Natural killer cell (primary cell): ENCODE results near the gene PAK5. TPM values are rescaled to one million over a fixed set of nuclear protein-coding genes. Genes with fewer than 3 reads are reported as not detected.

Source experiments
- ATAC-seq, 3 donors: fragments of 150-1000 bp in 2 of 3; fragments of 200-7000 bp in 1 of 3; cut with Tn5 transposase; 1 replicate in 1 of 3; 2 replicates in 2 of 3; pipeline ENCODE4 v1.10.0; 2021; ENCODE audit warnings: mild to moderate bottlenecking in 2 of 3, moderate library complexity in 2 of 3
- DNase-seq, 2 donors: peaks; one replicate each; pipeline versions ENCODE4 v3.0.0 to v3.0.0-alpha.2; 2013 to 2021; ENCODE audit warnings: mixed read lengths in 1 of 2
- H3K27ac ChIP-seq: one replicate; pipeline ENCODE4 v1.5.1; 2013; ENCODE audit warnings: mild to moderate bottlenecking, low read length
- H3K27me3 ChIP-seq: one replicate; pipeline ENCODE4 v1.6.1; 2013; ENCODE audit warnings: low read length; ENCODE audit not compliant: control insufficient read depth, insufficient read depth
- H3K36me3 ChIP-seq: one replicate; pipeline ENCODE4 v1.6.1; 2013; ENCODE audit warnings: low read length; ENCODE audit not compliant: control insufficient read depth, insufficient read depth
- H3K4me1 ChIP-seq: one replicate; pipeline ENCODE4 v1.6.1; 2013; ENCODE audit warnings: low read length; ENCODE audit not compliant: control insufficient read depth, insufficient read depth
- H3K4me3 ChIP-seq: one replicate; pipeline ENCODE4 v1.5.1; 2013; ENCODE audit warnings: low read length
- H3K9me3 ChIP-seq: one replicate; pipeline ENCODE4 v1.6.1; 2013; ENCODE audit warnings: low read length; ENCODE audit not compliant: control insufficient read depth, insufficient read depth
- H3K27ac Mint-ChIP-seq, 2 donors: one replicate each; pipeline ENCODE4 v1.8.0; 2022; ENCODE audit warnings: mild to moderate bottlenecking in 2 of 2, mixed read lengths in 2 of 2, moderate library complexity in 1 of 2
- H3K27me3 Mint-ChIP-seq, 2 donors: one replicate each; pipeline ENCODE4 v1.8.0; 2022; ENCODE audit warnings: low read depth in 2 of 2, mixed read lengths in 2 of 2
- H3K36me3 Mint-ChIP-seq: one replicate; pipeline ENCODE4 v1.8.0; 2022; ENCODE audit warnings: mixed read lengths
- H3K4me1 Mint-ChIP-seq, 2 donors: one replicate each; pipeline ENCODE4 v1.8.0; 2022; ENCODE audit warnings: mixed read lengths in 2 of 2
- H3K4me3 Mint-ChIP-seq: one replicate; pipeline ENCODE4 v1.8.0; 2022; ENCODE audit warnings: mild to moderate bottlenecking, moderate library complexity, mixed read lengths
- H3K9me3 Mint-ChIP-seq, 2 donors: one replicate each; pipeline ENCODE4 v1.8.0; 2022; ENCODE audit warnings: mixed read lengths in 2 of 2
- WGBS: methylation state at CpG from one replicate; pipeline ENCODE4 v1.1.7; 2013; ENCODE audit warnings: missing lambda C conversion rate; ENCODE audit not compliant: insufficient coverage; 5-methylcytosine and 5-hydroxymethylcytosine counted together
- intact Hi-C: fragments of 100-400 bp; cut with micrococcal nuclease; formaldehyde crosslinking; loops from one replicate; pipeline ENCODE4 v1.14.2; 2022
- total RNA-seq, 4 donors: library from RNA; stranded (reverse); fragments of 120-200 nt in 1 of 4; gene quantifications; one replicate each; pipeline versions ENCODE4 v1.2.3 to v1.2.4, GENCODE V29; 2013 to 2022
- TF ChIP-seq, protein P1 (sequence below): fragments of 200-600 bp; IDR thresholded peaks from one replicate; pipeline ENCODE4 v1.8.0; 2022; ENCODE audit warnings: antibody characterized with exemption

Gene PAK5
- total RNA-seq, 3 donors from 2014 or later (not counting 1 experiment from before 2014, with no cell fraction given), result not detected

GRCh38 chr20:9686455-9686854, 152.4 kb downstream of the PAK5 start:
- Mint-ChIP-seq H3K9me3 (peaks cover 3 to 5% of the 10 kb centered on the region in 2 donors), H3K27me3 (no peaks in the 10 kb centered on the region), H3K4me1 (no peaks in the 10 kb centered on the region), H3K4me3 (no peak overlapping the region), H3K36me3 (no peaks in the 10 kb centered on the region), H3K27ac (no peak overlapping the region)
- Histone ChIP-seq H3K4me3 (no peak overlapping the region), H3K4me1 (no peaks in the 10 kb centered on the region), H3K27me3 (no peaks in the 10 kb centered on the region), H3K36me3 (no peaks in the 10 kb centered on the region), H3K27ac (no peak overlapping the region), H3K9me3 (no peaks in the 10 kb centered on the region)
- DNase-seq (no peak), ATAC-seq (no peak)
- intact Hi-C loops, result no loop called here
- WGBS, result 45% methylated on average over 4 of the region's 4 CpGs
- TF ChIP-seq, protein P1, sequence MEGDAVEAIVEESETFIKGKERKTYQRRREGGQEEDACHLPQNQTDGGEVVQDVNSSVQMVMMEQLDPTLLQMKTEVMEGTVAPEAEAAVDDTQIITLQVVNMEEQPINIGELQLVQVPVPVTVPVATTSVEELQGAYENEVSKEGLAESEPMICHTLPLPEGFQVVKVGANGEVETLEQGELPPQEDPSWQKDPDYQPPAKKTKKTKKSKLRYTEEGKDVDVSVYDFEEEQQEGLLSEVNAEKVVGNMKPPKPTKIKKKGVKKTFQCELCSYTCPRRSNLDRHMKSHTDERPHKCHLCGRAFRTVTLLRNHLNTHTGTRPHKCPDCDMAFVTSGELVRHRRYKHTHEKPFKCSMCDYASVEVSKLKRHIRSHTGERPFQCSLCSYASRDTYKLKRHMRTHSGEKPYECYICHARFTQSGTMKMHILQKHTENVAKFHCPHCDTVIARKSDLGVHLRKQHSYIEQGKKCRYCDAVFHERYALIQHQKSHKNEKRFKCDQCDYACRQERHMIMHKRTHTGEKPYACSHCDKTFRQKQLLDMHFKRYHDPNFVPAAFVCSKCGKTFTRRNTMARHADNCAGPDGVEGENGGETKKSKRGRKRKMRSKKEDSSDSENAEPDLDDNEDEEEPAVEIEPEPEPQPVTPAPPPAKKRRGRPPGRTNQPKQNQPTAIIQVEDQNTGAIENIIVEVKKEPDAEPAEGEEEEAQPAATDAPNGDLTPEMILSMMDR, result no peak

DNA sequence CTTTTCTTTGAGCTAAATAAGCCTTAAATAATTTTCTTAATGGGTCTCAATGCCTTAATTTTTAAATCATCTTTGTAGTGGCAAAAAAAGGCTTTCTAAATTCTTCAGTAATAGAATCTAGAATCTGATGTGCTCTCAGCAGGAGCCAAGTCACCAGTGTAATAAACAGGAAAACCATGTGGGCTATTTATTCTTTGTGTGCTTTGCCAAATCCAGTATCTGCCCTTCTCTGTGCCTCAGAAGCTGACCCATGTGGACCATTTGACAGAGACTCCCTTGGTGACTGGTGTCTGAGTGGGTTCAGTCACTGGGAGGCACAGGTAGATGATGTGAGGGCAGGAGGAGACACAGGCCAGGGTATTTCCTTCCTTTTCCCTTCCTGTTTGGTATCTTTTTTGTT, 152.9 kb downstream of the PAK5 start:
- Histone ChIP-seq H3K4me3 (no peak overlapping the region), H3K36me3 (no peaks in the 10 kb centered on the region), H3K9me3 (no peaks in the 10 kb centered on the region), H3K4me1 (no peaks in the 10 kb centered on the region), H3K27me3 (no peaks in the 10 kb centered on the region), H3K27ac (no peak overlapping the region)
- TF ChIP-seq, protein P1, result no peak
- H3K27ac Mint-ChIP-seq, result no peak overlapping the region
- no peaks in the 10 kb centered on the region for H3K36me3 Mint-ChIP-seq
- peaks cover 2 to 4% of the 10 kb centered on the region in 2 donors for H3K9me3 Mint-ChIP-seq
- no peak overlapping the region for H3K4me3 Mint-ChIP-seq
- intact Hi-C loops, result no loop called here
- DNase-seq (no peak), ATAC-seq (no peak)
- H3K27me3 Mint-ChIP-seq, result no peaks in the 10 kb centered on the region
- H3K4me1 Mint-ChIP-seq, result no peaks in the 10 kb centered on the region

GRCh38 chr20:9685011-9685410, 153.9 kb downstream of the PAK5 start:
- Mint-ChIP-seq H3K9me3 (peaks cover 2 to 3% of the 10 kb centered on the region in 2 donors), H3K27me3 (no peaks in the 10 kb centered on the region), H3K27ac (no peak overlapping the region), H3K4me3 (no peak overlapping the region), H3K36me3 (no peaks in the 10 kb centered on the region), H3K4me1 (no peaks in the 10 kb centered on the region)
- DNase-seq (no peak), ATAC-seq (no peak)
- TF ChIP-seq, protein P1, result no peak
- no peak overlapping the region for H3K4me3 ChIP-seq
- H3K4me1 ChIP-seq, result no peaks in the 10 kb centered on the region
- no peaks in the 10 kb centered on the region for H3K27me3 ChIP-seq
- intact Hi-C loops, result no loop called here
- H3K9me3 ChIP-seq, result no peaks in the 10 kb centered on the region
- H3K36me3 ChIP-seq, result no peaks in the 10 kb centered on the region
- no peak overlapping the region for H3K27ac ChIP-seq

DNA sequence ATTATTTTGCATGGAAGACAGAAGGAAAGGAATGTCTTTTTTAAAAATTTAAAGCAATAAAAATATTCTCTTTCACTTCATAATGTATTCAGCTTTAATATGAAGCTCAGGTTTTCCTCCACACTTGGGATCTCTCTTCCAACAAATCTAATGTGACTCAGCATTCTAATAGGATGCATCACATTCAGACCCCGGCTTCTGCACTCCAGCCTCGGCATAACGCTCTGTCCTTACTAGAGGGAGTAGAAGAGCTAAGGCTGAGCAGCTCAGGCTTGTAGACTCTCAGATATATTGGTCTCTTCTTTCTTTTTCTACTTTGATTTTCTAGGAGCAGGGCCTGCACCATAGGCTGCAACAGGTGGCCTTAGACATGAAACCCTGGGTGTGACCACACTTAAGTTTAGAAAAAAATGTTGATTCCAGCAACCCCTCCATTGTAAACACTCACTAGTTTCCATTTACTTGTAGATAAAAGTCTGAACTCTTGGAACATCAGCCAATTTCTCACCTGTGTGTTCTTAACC, 161.7 kb downstream of the PAK5 start:
- Histone ChIP-seq H3K27ac (no peak overlapping the region), H3K36me3 (no peaks in the 10 kb centered on the region), H3K4me3 (no peak overlapping the region), H3K9me3 (no peaks in the 10 kb centered on the region), H3K27me3 (no peaks in the 10 kb centered on the region), H3K4me1 (no peaks in the 10 kb centered on the region)
- H3K36me3 Mint-ChIP-seq, result no peaks in the 10 kb centered on the region
- TF ChIP-seq, protein P1, result no peak
- H3K4me1 Mint-ChIP-seq, result no peaks in the 10 kb centered on the region
- H3K9me3 Mint-ChIP-seq, result peaks cover 0 to 4% of the 10 kb centered on the region in 2 donors
- no peak for DNase-seq
- no peak for ATAC-seq
- no peak overlapping the region for H3K4me3 Mint-ChIP-seq
- 82% methylated on average over 3 of the region's 3 CpGs for WGBS
- H3K27me3 Mint-ChIP-seq, result no peaks in the 10 kb centered on the region
- intact Hi-C loops, result no loop called here
- no peak overlapping the region for H3K27ac Mint-ChIP-seq
